ENCODE results near the gene MRPS30.

DNA sequence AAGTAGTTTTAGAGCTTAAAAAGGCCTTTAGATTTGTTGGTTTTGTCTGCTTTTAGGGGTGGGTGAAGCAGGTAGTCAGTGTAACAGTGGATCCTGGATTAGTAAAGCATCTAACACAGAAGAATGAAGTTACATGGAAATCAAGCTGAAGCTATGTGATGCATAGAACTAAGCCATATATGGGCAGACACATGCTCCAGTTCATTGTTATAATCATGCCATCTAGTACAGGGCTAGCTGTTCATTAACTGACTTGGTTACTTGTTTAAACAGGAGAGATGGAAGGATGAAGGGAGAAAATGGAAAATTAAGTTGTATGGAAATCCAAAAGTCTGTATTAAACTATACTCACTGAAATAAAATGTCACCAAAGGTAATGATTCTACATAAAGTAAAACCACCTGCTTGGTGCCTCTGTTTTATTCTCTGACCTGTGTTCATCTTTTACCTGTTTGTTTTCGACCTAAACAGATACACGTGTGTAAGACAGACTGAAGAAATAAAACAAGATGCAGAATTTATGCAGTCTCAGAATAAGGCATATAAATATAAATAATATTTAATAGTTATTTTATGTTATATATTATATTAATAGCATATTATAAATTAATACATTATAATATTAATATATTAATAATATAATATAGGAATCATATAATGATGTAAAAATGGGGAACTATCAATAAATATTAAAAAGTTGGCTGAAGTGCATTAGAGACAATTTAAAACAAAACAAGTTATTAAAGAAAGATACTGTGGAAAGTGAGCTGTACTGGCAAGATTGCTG, 33.9 kb downstream of the MRPS30 start:
- TF ChIP-seq EGR1 (IDR thresholded peaks at IDR 0.05) (no peak), USF1 (IDR thresholded peaks at IDR 0.05) (no peak), RAD21 (IDR thresholded peaks at IDR 0.05; ENCODE audit: low read depth) (no peak), FOXM1 (IDR thresholded peaks at IDR 0.05; ENCODE audit: borderline replicate concordance, low read depth) (no peak)
